Measurements from ENCODE around the gene CHST15.

- TF ChIP-seq, protein P1, sequence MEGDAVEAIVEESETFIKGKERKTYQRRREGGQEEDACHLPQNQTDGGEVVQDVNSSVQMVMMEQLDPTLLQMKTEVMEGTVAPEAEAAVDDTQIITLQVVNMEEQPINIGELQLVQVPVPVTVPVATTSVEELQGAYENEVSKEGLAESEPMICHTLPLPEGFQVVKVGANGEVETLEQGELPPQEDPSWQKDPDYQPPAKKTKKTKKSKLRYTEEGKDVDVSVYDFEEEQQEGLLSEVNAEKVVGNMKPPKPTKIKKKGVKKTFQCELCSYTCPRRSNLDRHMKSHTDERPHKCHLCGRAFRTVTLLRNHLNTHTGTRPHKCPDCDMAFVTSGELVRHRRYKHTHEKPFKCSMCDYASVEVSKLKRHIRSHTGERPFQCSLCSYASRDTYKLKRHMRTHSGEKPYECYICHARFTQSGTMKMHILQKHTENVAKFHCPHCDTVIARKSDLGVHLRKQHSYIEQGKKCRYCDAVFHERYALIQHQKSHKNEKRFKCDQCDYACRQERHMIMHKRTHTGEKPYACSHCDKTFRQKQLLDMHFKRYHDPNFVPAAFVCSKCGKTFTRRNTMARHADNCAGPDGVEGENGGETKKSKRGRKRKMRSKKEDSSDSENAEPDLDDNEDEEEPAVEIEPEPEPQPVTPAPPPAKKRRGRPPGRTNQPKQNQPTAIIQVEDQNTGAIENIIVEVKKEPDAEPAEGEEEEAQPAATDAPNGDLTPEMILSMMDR (IDR thresholded peaks at IDR 0.05) = no peak
- no peak for TF ChIP-seq POLR2A (IDR thresholded peaks at IDR 0.05)
Measured at GRCh38 chr10:124117833-124118232, 24.4 kb upstream of the CHST15 start.
